ENCODE results near the gene PSMC4.
"Not testable (repeated sequence)": the region's sequence is repeated elsewhere in the genome, so short reads cannot be mapped to it uniquely, and the experiment has no call there.

DNA sequence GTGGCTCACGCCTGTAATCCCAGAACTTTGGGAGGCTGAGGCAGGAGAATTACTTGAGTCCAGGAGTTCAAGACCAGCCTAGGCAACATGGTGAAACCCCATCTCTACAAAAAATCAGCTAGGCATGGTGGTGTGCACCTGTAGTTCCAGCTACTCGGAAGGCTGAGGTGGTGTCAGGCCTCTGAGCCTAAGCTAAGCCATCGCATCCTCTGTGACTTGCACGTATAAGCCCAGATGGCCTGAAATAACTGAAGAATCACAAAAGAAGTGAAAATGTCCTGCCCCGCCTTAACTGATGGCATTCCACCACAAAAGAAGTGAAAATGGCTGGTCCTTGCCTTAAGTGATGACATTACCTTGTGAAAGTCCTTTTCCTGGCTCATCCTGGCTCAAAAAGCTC lies 13.1 kb upstream of the PSMC4 start:
- not testable (repeated sequence) for TF ChIP-seq EZH2phosphoT487 (IDR thresholded peaks at IDR 0.05; ENCODE audit: borderline replicate concordance); CTCF (IDR thresholded peaks at IDR 0.05 in 2 of 3, conservative IDR thresholded peaks at IDR 0.05 in 1 of 3; ENCODE audit: borderline replicate concordance in 1 of 3, insufficient read depth in 1 of 3, low read depth in 2 of 3, low read length in 2 of 3); POLR2AphosphoS5 (IDR thresholded peaks at IDR 0.05; ENCODE audit: low read depth, low read length); RAD21 (IDR thresholded peaks at IDR 0.05; ENCODE audit: low read depth); YY1 (IDR thresholded peaks at IDR 0.05; ENCODE audit: extremely low read depth, insufficient replicate concordance, low read depth, low read length); EZH2 (IDR thresholded peaks at IDR 0.05); MAX (IDR thresholded peaks at IDR 0.05); ZFX (IDR thresholded peaks at IDR 0.05); JUND (IDR thresholded peaks at IDR 0.05); FOSL1 (IDR thresholded peaks at IDR 0.05; ENCODE audit: low read depth)
- TF ChIP-seq, protein P1, sequence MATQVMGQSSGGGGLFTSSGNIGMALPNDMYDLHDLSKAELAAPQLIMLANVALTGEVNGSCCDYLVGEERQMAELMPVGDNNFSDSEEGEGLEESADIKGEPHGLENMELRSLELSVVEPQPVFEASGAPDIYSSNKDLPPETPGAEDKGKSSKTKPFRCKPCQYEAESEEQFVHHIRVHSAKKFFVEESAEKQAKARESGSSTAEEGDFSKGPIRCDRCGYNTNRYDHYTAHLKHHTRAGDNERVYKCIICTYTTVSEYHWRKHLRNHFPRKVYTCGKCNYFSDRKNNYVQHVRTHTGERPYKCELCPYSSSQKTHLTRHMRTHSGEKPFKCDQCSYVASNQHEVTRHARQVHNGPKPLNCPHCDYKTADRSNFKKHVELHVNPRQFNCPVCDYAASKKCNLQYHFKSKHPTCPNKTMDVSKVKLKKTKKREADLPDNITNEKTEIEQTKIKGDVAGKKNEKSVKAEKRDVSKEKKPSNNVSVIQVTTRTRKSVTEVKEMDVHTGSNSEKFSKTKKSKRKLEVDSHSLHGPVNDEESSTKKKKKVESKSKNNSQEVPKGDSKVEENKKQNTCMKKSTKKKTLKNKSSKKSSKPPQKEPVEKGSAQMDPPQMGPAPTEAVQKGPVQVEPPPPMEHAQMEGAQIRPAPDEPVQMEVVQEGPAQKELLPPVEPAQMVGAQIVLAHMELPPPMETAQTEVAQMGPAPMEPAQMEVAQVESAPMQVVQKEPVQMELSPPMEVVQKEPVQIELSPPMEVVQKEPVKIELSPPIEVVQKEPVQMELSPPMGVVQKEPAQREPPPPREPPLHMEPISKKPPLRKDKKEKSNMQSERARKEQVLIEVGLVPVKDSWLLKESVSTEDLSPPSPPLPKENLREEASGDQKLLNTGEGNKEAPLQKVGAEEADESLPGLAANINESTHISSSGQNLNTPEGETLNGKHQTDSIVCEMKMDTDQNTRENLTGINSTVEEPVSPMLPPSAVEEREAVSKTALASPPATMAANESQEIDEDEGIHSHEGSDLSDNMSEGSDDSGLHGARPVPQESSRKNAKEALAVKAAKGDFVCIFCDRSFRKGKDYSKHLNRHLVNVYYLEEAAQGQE (IDR thresholded peaks at IDR 0.05; ENCODE audit: low read depth) = not testable (repeated sequence)
- TF ChIP-seq, protein P2, sequence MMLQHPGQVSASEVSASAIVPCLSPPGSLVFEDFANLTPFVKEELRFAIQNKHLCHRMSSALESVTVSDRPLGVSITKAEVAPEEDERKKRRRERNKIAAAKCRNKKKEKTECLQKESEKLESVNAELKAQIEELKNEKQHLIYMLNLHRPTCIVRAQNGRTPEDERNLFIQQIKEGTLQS (IDR thresholded peaks at IDR 0.05) = not testable (repeated sequence)

Measured in HCT116 (cell line).